Tibial artery (tissue), 4 donors: ENCODE measurements around the gene ZDHHC18.

Source experiments
- DNase-seq, 2 donors: peaks; one replicate each; pipeline ENCODE4 v3.0.0-alpha.2; 2019
- H3K27ac ChIP-seq, 2 donors: fragments of 200-600 bp; sonication (generic) in 1 of 2; 1 replicate in 1 of 2; 2 replicates in 1 of 2; pipeline ENCODE4 v1.5.1; 2018 to 2019; ENCODE audit warnings: mild to moderate bottlenecking in 1 of 2
- H3K27me3 ChIP-seq, 2 donors: fragments of 200-600 bp; sonication (generic) in 1 of 2; one replicate each; pipeline versions ENCODE4 v1.5.1 to v1.6.0; 2016 to 2019
- H3K36me3 ChIP-seq, 3 donors: fragments of 200-600 bp; sonication (generic) in 2 of 3; one replicate each; pipeline ENCODE4 v1.5.1; 2016 to 2019; ENCODE audit warnings: mild to moderate bottlenecking in 2 of 3
- H3K4me1 ChIP-seq, 4 donors: fragments of 200-600 bp; sonication (generic) in 2 of 4; 1 replicate in 3 of 4; 2 replicates in 1 of 4; pipeline ENCODE4 v1.5.1; 2016 to 2019
- H3K4me3 ChIP-seq, 2 donors: fragments of 200-600 bp; sonication (generic) in 1 of 2; 1 replicate in 1 of 2; 2 replicates in 1 of 2; pipeline ENCODE4 v1.5.1; 2018 to 2019; ENCODE audit warnings: mild to moderate bottlenecking in 2 of 2
- H3K9me3 ChIP-seq, 3 donors: fragments of 200-600 bp; sonication (generic) in 1 of 3; one replicate each; pipeline ENCODE4 v1.5.1; 2016 to 2019
- intact Hi-C: fragments of 100-400 bp; cut with DNase I; formaldehyde crosslinking; loops from one replicate; pipeline ENCODE4 v1.15.0; 2023; ENCODE audit warnings: low total_unique reads
- TF ChIP-seq, protein P1 (sequence below), 2 experiments: fragments of 200-600 bp in 1 of 2; fragments of 450-650 bp in 1 of 2; IDR thresholded peaks; one replicate each; pipeline ENCODE4 v1.5.1; 2017 to 2019; ENCODE audit warnings: antibody characterized with exemption in 2 of 2, mild to moderate bottlenecking in 1 of 2, moderate library complexity in 1 of 2

The ZDHHC18 gene

GRCh38 chr1:26789612-26789865 lies 36.9 kb upstream of the ZDHHC18 start:
- TF ChIP-seq, protein P1, sequence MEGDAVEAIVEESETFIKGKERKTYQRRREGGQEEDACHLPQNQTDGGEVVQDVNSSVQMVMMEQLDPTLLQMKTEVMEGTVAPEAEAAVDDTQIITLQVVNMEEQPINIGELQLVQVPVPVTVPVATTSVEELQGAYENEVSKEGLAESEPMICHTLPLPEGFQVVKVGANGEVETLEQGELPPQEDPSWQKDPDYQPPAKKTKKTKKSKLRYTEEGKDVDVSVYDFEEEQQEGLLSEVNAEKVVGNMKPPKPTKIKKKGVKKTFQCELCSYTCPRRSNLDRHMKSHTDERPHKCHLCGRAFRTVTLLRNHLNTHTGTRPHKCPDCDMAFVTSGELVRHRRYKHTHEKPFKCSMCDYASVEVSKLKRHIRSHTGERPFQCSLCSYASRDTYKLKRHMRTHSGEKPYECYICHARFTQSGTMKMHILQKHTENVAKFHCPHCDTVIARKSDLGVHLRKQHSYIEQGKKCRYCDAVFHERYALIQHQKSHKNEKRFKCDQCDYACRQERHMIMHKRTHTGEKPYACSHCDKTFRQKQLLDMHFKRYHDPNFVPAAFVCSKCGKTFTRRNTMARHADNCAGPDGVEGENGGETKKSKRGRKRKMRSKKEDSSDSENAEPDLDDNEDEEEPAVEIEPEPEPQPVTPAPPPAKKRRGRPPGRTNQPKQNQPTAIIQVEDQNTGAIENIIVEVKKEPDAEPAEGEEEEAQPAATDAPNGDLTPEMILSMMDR (IDR thresholded peaks at IDR 0.05): no peak
- peaks cover 5 to 41% (median 26%) of the 10 kb centered on the region in 4 donors for H3K4me1 ChIP-seq
- no peaks in the 10 kb centered on the region for H3K9me3 ChIP-seq
- no peak overlapping the region for H3K4me3 ChIP-seq
- H3K36me3 ChIP-seq: peaks cover 6 to 18% (median 6%) of the 10 kb centered on the region in 3 donors
- H3K27me3 ChIP-seq: no peaks in the 10 kb centered on the region
- no peak for DNase-seq
- H3K27ac ChIP-seq: peak overlapping the region in 1 of 2 donors; percentile 98
- intact Hi-C loops: loop anchor here (1.0 to 2.0 kb wide), 3 partner anchors 93 to 289 kb away; partner anchors contain the start of gene ARID1A

DNA sequence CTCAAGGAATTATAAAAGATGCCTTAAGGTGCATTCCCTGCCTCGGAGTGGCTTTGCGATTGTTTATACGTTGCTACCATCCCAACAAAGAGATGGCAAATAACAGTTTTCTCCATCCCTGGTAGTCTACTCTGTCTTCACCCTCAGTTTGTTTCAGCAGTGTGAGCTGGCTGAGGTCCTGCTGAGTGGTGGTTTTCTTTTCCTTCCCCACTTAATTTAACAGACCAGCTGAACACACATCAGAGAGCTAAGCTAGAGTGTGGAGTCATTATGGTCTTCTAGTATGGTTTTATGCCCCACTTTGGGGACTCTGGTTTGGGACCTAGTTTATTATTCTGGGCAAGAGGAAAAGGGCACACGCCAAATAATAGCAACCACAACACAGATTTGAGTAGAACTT lies 36.6 kb upstream of the ZDHHC18 start:
- peaks cover 5 to 37% (median 24%) of the 10 kb centered on the region in 4 donors for H3K4me1 ChIP-seq

GRCh38 chr1:26790551-26790953 lies 35.9 kb upstream of the ZDHHC18 start:
- TF ChIP-seq, protein P1 (IDR thresholded peaks at IDR 0.05): no peak
- Histone ChIP-seq H3K4me3 (no peak overlapping the region), H3K9me3 (no peaks in the 10 kb centered on the region), H3K4me1 (peaks cover 5 to 31% (median 21%) of the 10 kb centered on the region in 4 donors), H3K27me3 (no peaks in the 10 kb centered on the region), H3K36me3 (peaks cover 13 to 27% (median 14%) of the 10 kb centered on the region in 3 donors), H3K27ac (no peak overlapping the region)
- intact Hi-C loops: loop anchor here (5.0 kb wide), 1 partner anchor 113 kb away; no protein-coding TSS in a partner anchor
- DNase-seq: no peak

More for the DNA sequence above, 36.6 kb upstream of the ZDHHC18 start:
- TF ChIP-seq, protein P1 (IDR thresholded peaks at IDR 0.05): no peak
- Histone ChIP-seq H3K27me3 (no peaks in the 10 kb centered on the region), H3K9me3 (no peaks in the 10 kb centered on the region), H3K27ac (no peak overlapping the region), H3K36me3 (peaks cover 10 to 21% (median 10%) of the 10 kb centered on the region in 3 donors), H3K4me3 (no peak overlapping the region)
- no peak for DNase-seq
- intact Hi-C loops: loop anchor here (1.0 to 5.0 kb wide), 4 partner anchors 93 to 289 kb away; partner anchors contain the start of gene ARID1A

DNA sequence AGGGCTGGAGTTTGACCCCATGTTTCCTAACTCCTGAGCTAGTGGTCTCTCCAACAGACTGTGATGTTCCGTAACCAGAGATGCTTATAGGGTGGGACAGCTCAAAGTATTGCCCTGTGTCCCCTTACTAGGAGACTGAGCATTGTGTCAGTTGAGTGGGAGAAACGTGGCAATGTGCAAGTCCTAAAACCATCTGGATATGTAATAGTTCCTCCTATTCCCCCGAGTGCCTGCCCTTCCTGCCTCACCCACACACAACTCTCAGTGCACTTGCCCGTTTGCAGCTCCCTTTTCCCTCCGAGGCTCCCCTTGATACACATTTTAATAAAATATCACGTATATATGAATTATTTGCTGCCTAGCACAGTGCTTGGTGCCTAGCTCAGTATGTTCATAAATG lies 35.3 kb upstream of the ZDHHC18 start:
- no peak for DNase-seq
- H3K4me3 ChIP-seq: no peak overlapping the region
- TF ChIP-seq, protein P1 (IDR thresholded peaks at IDR 0.05): no peak
- intact Hi-C loops: loop anchor here (5.0 kb wide), 1 partner anchor 114 kb away; no protein-coding TSS in a partner anchor
- peaks cover 13 to 27% (median 14%) of the 10 kb centered on the region in 3 donors for H3K36me3 ChIP-seq
- H3K9me3 ChIP-seq: no peaks in the 10 kb centered on the region
- H3K4me1 ChIP-seq: peaks cover 5 to 25% (median 15%) of the 10 kb centered on the region in 4 donors
- no peak overlapping the region for H3K27ac ChIP-seq
- H3K27me3 ChIP-seq: no peaks in the 10 kb centered on the region

DNA sequence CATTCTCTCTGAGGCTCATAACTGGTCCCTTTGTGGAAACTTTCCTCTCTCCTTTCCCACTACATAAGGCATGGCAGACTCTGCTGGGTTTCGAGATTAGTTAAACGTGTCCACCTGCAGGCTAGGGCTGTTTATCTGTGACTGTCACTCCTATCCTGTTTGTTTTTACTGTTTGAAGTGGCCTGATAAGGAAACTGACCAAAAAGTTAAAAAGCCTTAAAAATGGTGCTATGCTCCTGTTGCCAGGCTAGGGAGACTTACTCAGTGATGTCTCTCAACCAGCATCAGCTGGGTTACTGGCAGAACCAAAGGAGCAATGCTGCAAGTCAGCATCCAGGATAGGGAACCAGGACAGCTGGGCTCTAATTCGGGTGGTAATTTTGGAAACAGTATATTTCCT lies 34.9 kb upstream of the ZDHHC18 start:
- intact Hi-C loops: loop anchor here (5.0 kb wide), 1 partner anchor 114 kb away; no protein-coding TSS in a partner anchor
- H3K27ac ChIP-seq: no peak overlapping the region
- TF ChIP-seq, protein P1 (IDR thresholded peaks at IDR 0.05): no peak
- DNase-seq: no peak
- H3K4me3 ChIP-seq: no peak overlapping the region
- no peaks in the 10 kb centered on the region for H3K27me3 ChIP-seq
- peaks cover 13 to 27% (median 14%) of the 10 kb centered on the region in 3 donors for H3K36me3 ChIP-seq
- H3K4me1 ChIP-seq: peaks cover 1 to 20% (median 11%) of the 10 kb centered on the region in 4 donors
- H3K9me3 ChIP-seq: no peaks in the 10 kb centered on the region
